Measurements from ENCODE around the gene ARHGAP26. TPM values are rescaled to one million over a fixed set of nuclear protein-coding genes. Genes with fewer than 3 reads are reported as not detected.

Gene ARHGAP26
- total and polyA plus RNA-seq, 2 of the 4 experiments (the other 2 are of a cell fraction) = 0.54 to 0.56 TPM

- Histone ChIP-seq H4K8ac (ENCODE audit: low read depth in 2 of 2, low read length in 2 of 2) (no peak overlapping the region), H3K18ac (ENCODE audit: low read depth, low read length) (no peak overlapping the region), H3K4ac (ENCODE audit: low read depth, low read length) (no peak overlapping the region), H2BK120ac (ENCODE audit: low read depth, low read length) (no peak overlapping the region), H3K23ac (ENCODE audit: low read depth, low read length) (no peak overlapping the region), H3K9me3 (ENCODE audit: control insufficient read depth, insufficient read depth, low read length) (no peaks in the 10 kb centered on the region), H2BK5ac (ENCODE audit: low read depth, low read length, poor library complexity, severe bottlenecking) (no peak overlapping the region), H3K79me1 (ENCODE audit: low read depth in 1 of 2, low read length in 2 of 2) (no peaks in the 10 kb centered on the region), H2BK15ac (ENCODE audit: low read depth, low read length) (no peak overlapping the region), H3K27ac (ENCODE audit: insufficient read depth, low read length) (no peak overlapping the region), H4K5ac (ENCODE audit: low read depth, low read length) (no peak overlapping the region), H3K4me3 (ENCODE audit: insufficient read depth, low read depth, low read length) (no peak overlapping the region), H2BK20ac (ENCODE audit: low read depth, low read length) (no peak overlapping the region), H4K20me1 (ENCODE audit: insufficient read depth, low read length) (no peaks in the 10 kb centered on the region), H2AFZ (replicated peaks; ENCODE audit: low read length, poor library complexity) (no peak overlapping the region), H3K4me2 (ENCODE audit: low read depth, low read length) (no peak overlapping the region), H3K4me1 (ENCODE audit: control insufficient read depth, insufficient read depth, low read length) (peaks cover 4% of the 10 kb centered on the region), H3K9me1 (ENCODE audit: insufficient read depth, low read length) (peaks cover 8% of the 10 kb centered on the region), H2AK5ac (ENCODE audit: low read depth, low read length) (0 out of 2 replicates have a peak overlapping the region, but pooled peaks have one; percentile 21), H3K36me3 (ENCODE audit: control insufficient read depth, insufficient read depth, low read length) (no peaks in the 10 kb centered on the region), H3K14ac (replicated peaks; ENCODE audit: low read depth, low read length) (no peak overlapping the region), H3K9ac (ENCODE audit: low read depth, low read length) (no peak overlapping the region), H2AK9ac (replicated peaks; ENCODE audit: low read depth, low read length, poor library complexity) (no peak overlapping the region), H3K27me3 (ENCODE audit: control insufficient read depth, insufficient read depth, low read length) (no peaks in the 10 kb centered on the region), H4K91ac (ENCODE audit: insufficient read depth, low read depth, low read length) (no peak overlapping the region), H3K56ac (ENCODE audit: extremely low read depth, insufficient read depth, low read length) (no peak overlapping the region)
- no CpG with 5 or more reads among the region's 5 CpGs for WGBS, 2 experiments (ENCODE audit: extremely low coverage in 2 of 2, insufficient read length in 1 of 2)
- no peak for DNase-seq
- in situ Hi-C loops (cut with MboI; ENCODE audit: low sequenced_read_pairs) = no loop called here
- CTCF ChIA-PET = no interaction called here
- ATAC-seq (ENCODE audit: low read depth) = no peak
- POLR2A ChIA-PET (ENCODE audit: unreplicated experiment) = no interaction called here
- TF ChIP-seq RCOR1 (IDR thresholded peaks at IDR 0.05; ENCODE audit: insufficient replicate concordance, low read length) (no peak), SMC3 (IDR thresholded peaks at IDR 0.05; ENCODE audit: low read depth, low read length) (no peak)
- no TSS peak for BruUV-seq (replicated peaks)
- dilution Hi-C loops (cut with HindIII; ENCODE audit: low sequenced_read_pairs, unreplicated experiment) = no loop called here
- intact Hi-C loops (cut with micrococcal nuclease) = no loop called here
Observed at GRCh38 chr5:143129910-143130612, 359.9 kb downstream of the ARHGAP26 start.
